ENCODE data around the gene CTSK.

DNA sequence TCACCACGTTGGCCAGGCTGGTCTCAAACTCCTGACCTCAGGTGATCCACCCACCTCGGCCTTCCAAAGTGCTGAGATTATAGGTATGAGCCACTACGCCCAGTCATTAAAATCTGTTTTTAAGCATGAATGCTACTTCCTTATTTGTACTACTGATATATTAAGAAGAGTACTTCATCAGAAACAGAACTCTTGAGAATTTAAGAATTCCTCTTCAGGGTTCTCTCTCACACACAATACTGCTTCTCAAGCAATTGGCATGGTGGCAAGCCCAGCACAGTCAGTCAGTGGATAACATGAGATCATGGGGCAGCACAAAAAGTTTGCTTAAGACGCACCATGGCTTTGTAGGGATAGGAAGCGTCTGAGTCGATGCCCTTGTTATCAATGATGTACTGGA is 56.6 kb downstream of the CTSK start:
- TF ChIP-seq, protein P1, sequence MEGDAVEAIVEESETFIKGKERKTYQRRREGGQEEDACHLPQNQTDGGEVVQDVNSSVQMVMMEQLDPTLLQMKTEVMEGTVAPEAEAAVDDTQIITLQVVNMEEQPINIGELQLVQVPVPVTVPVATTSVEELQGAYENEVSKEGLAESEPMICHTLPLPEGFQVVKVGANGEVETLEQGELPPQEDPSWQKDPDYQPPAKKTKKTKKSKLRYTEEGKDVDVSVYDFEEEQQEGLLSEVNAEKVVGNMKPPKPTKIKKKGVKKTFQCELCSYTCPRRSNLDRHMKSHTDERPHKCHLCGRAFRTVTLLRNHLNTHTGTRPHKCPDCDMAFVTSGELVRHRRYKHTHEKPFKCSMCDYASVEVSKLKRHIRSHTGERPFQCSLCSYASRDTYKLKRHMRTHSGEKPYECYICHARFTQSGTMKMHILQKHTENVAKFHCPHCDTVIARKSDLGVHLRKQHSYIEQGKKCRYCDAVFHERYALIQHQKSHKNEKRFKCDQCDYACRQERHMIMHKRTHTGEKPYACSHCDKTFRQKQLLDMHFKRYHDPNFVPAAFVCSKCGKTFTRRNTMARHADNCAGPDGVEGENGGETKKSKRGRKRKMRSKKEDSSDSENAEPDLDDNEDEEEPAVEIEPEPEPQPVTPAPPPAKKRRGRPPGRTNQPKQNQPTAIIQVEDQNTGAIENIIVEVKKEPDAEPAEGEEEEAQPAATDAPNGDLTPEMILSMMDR (IDR thresholded peaks at IDR 0.05): no peak
- TF ChIP-seq POLR2AphosphoS5 (IDR thresholded peaks at IDR 0.05) (no peak), POLR2A (IDR thresholded peaks at IDR 0.05) (no peak)
